Progenitor cell of endocrine pancreas (in vitro differentiated cells): ENCODE measurements around the gene GCHFR. TPM values are rescaled to one million over a fixed set of nuclear protein-coding genes. Genes with fewer than 3 reads are reported as not detected.
A peak's percentile ranks its signal among the peaks of the same experiment; 100 is the strongest.

Experiments used
- DNase-seq: peaks from one replicate; pipeline ENCODE4 v3.0.0; 2021; ENCODE audit warnings: low spot score; ENCODE audit not compliant: unreplicated experiment
- H3K27ac Mint-ChIP-seq: 2 replicates; pipeline ENCODE4 v1.8.0; 2021; ENCODE audit warnings: mild to moderate bottlenecking, moderate library complexity, mixed read lengths
- H3K27me3 Mint-ChIP-seq: 2 replicates; pipeline ENCODE4 v1.8.0; 2021; ENCODE audit warnings: mixed read lengths
- H3K36me3 Mint-ChIP-seq: 2 replicates; pipeline ENCODE4 v1.8.0; 2022; ENCODE audit warnings: mixed read lengths; ENCODE audit not compliant: insufficient read depth
- H3K4me1 Mint-ChIP-seq: 2 replicates; pipeline ENCODE4 v1.8.0; 2021; ENCODE audit warnings: low read depth, mixed read lengths
- H3K4me3 Mint-ChIP-seq: 2 replicates; pipeline ENCODE4 v1.8.0; 2021; ENCODE audit warnings: low read depth, mild to moderate bottlenecking, moderate library complexity, mixed read lengths
- H3K9me3 Mint-ChIP-seq: 2 replicates; pipeline ENCODE4 v1.8.0; 2021; ENCODE audit warnings: low read depth, mixed read lengths
- total RNA-seq: library from RNA; stranded (reverse); gene quantifications from 2 replicates; pipeline ENCODE4 v1.2.1, GENCODE V29; 2021
- TF ChIP-seq, protein P1 (sequence below): fragments of 200-600 bp; sonication (generic); IDR thresholded peaks from one replicate; pipeline ENCODE4 v1.5.0; 2021; ENCODE audit warnings: antibody characterized with exemption, mild to moderate bottlenecking; ENCODE audit not compliant: unreplicated experiment

The GCHFR gene
- total RNA-seq, 1 donor from 2014 or later: 32.1 TPM

- no peaks in the 10 kb centered on the region for H3K27me3 Mint-ChIP-seq
- H3K4me3 Mint-ChIP-seq: no peak overlapping the region
- H3K36me3 Mint-ChIP-seq: peaks cover 11% of the 10 kb centered on the region
- DNase-seq: no peak
- no peak overlapping the region for H3K27ac Mint-ChIP-seq
- H3K9me3 Mint-ChIP-seq: no peaks in the 10 kb centered on the region
- TF ChIP-seq, protein P1, sequence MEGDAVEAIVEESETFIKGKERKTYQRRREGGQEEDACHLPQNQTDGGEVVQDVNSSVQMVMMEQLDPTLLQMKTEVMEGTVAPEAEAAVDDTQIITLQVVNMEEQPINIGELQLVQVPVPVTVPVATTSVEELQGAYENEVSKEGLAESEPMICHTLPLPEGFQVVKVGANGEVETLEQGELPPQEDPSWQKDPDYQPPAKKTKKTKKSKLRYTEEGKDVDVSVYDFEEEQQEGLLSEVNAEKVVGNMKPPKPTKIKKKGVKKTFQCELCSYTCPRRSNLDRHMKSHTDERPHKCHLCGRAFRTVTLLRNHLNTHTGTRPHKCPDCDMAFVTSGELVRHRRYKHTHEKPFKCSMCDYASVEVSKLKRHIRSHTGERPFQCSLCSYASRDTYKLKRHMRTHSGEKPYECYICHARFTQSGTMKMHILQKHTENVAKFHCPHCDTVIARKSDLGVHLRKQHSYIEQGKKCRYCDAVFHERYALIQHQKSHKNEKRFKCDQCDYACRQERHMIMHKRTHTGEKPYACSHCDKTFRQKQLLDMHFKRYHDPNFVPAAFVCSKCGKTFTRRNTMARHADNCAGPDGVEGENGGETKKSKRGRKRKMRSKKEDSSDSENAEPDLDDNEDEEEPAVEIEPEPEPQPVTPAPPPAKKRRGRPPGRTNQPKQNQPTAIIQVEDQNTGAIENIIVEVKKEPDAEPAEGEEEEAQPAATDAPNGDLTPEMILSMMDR: no peak
- H3K4me1 Mint-ChIP-seq: no peaks in the 10 kb centered on the region
Observed at GRCh38 chr15:40775007-40775406, 11.1 kb downstream of the GCHFR start.

DNA sequence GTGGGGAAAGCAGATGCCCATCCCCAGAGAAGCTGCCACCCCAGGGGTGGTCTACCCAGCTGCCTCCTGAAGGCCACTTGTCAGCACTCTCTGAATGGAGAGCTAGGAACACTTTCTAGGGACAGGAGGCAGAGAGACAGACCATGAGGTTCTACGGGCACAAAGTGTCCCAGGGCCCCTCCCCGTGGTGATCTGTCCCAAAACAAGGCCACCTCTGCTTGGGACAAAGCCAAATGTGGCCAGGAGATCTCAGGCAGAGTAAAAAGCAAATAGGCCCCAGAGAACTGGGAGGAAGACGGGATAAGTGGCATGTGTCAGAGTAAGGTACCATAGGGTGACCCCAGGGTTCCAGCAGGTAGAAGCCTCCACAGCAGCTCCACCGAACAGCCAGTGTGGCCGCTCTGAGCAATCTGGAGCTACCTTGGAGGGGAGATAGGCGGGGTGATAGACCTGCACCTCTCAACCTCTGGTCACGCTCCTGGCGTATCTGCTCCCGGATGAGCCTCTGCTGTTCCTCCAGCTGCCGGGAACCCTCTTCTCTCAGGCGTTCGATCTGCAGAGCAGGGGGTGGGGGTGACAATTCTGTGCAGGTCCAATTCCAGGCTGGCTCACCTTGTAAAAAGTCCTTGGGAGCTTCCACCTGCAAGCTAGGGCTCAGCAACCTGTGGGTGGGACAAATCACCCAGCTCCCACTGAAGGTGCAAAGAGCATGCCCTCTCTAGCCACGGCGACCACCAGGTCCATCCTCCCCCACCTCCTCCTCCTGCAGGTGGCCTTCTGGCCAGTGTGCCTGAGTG lies 12.1 kb downstream of the GCHFR start:
- Mint-ChIP-seq H3K4me3 (no peak overlapping the region), H3K36me3 (peaks cover 11% of the 10 kb centered on the region), H3K4me1 (no peaks in the 10 kb centered on the region), H3K9me3 (no peaks in the 10 kb centered on the region), H3K27me3 (no peaks in the 10 kb centered on the region), H3K27ac (no peak overlapping the region)
- TF ChIP-seq, protein P1: no peak
- no peak for DNase-seq

GRCh38 chr15:40776537-40777141 lies 12.8 kb downstream of the GCHFR start:
- Mint-ChIP-seq H3K4me3 (no peak overlapping the region), H3K36me3 (peaks cover 11% of the 10 kb centered on the region), H3K27ac (no peak overlapping the region), H3K4me1 (no peaks in the 10 kb centered on the region), H3K9me3 (no peaks in the 10 kb centered on the region), H3K27me3 (no peaks in the 10 kb centered on the region)
- TF ChIP-seq, protein P1: no peak
- no peak for DNase-seq

DNA sequence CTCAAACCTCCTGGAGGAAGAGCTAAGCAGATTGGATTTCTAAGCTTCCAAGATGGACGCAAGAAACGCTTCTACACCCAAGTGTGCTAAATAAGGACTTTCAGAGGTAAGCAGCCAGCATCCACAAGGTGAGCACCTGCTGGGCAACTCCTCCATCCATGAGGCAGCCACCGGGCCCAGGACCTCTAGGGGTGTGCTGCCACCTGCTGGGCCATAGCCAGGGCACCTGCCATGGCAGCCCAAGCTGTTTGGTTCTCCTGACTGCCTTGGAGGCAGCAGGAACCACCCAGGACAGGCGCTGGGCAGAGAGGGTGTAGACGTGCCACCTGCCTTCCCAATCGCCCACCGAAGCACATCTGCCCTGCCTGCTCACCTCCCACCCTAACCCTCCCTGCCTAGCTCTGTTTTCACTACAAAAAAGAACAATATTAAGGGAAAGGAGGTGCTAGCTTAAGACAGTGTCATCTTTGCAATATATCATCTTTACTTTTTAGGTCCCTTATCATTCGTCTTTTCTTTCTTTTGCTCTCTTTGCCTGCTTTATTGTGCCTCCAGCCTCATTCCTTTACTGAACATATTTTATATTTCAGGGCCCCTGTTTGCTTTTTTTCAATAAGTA lies 18.9 kb downstream of the GCHFR start:
- H3K4me3 Mint-ChIP-seq: no peak overlapping the region
- H3K27me3 Mint-ChIP-seq: no peaks in the 10 kb centered on the region
- H3K9me3 Mint-ChIP-seq: no peaks in the 10 kb centered on the region
- H3K27ac Mint-ChIP-seq: no peak overlapping the region
- TF ChIP-seq, protein P1: peak; percentile 87
- peaks cover 3% of the 10 kb centered on the region for H3K36me3 Mint-ChIP-seq
- peaks cover 20% of the 10 kb centered on the region for H3K4me1 Mint-ChIP-seq
- peak; percentile 68 for DNase-seq

GRCh38 chr15:40785164-40785563 lies 21.3 kb downstream of the GCHFR start:
- Mint-ChIP-seq H3K36me3 (no peaks in the 10 kb centered on the region), H3K27ac (no peak overlapping the region), H3K4me3 (no peak overlapping the region)

More at GRCh38 chr15:40785164-40785563, 21.3 kb downstream of the GCHFR start:
- Mint-ChIP-seq H3K27me3 (no peaks in the 10 kb centered on the region), H3K4me1 (peaks cover 28% of the 10 kb centered on the region), H3K9me3 (no peaks in the 10 kb centered on the region)
- DNase-seq: no peak
- TF ChIP-seq, protein P1: peak; percentile 7
